EL (cell line): ENCODE data around the gene SH2D5.
"Not testable (repeated sequence)": the region's sequence is repeated elsewhere in the genome, so short reads cannot be mapped to it uniquely, and the experiment has no call there.

Source experiments
- DNase-seq: peaks from one replicate; pipeline ENCODE4 v3.0.0-alpha.2; 2016

The SH2D5 gene

DNA sequence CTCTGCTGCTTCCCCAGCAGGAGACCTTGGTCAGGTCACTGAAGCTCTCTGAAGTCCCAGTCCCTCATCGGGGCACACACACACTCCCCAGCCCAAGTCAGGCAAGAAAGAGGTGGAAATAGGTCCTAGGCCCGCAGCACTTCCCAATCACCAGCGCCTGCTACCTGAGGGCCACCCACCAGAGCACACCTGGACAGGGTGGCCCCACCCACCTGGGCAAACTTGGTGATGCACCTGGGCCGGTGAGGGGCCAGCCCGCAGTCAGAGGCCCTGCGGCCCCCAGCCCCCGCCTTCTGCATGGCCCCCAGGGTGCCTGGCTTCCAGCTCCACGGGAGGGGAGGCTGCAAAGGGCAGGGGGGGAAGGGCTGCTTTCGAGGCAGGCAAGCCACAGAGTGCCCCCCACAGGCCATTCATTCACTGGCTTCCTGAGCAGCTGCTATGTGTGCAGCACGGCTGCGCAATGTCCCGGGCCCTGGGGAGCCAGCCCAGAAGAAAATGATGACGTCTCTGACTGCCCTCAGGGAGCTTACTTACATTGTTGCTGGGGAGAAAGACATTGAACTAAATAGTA is 4.7 kb downstream of the SH2D5 start:
- no peak for DNase-seq

DNA sequence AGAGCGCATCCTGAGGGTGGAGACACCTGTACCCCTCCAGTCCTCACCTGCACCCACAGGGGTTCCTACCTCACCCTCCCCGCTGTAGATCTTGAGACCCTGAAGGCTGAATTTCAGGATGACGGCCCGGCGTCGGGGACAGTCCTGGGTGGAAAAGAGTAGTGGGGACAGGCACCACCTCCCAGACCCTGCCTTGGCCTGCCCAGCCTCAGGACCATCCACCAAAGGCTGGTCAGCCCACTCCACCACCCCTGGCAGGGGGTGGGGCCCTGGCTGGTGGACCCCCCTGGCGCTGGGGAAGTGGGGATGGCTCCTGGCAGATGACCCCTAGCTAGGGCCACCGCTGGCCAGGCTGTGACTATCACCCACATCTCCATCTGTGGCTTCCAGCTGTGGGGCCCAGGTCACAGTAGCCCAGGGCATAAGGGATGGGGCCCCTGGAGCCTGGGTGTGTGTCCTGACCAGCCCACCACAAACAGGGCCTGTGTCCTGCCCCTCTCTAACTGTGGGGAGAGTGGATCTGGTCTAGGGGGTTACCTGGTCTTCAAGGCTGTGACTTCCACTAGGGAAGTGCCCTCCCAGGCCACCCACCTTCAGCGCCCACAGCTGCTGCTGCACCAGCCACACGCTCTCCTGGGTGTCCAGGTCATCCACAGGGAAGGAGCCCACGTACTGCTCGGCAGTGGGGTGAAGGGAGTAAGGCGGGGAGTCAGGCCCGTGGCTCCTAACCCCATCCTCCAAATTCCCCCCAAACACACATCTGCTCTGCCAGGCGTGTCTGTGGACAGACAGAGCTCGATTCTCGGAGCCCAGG is 5.4 kb downstream of the SH2D5 start:
- DNase-seq, result no peak

DNA sequence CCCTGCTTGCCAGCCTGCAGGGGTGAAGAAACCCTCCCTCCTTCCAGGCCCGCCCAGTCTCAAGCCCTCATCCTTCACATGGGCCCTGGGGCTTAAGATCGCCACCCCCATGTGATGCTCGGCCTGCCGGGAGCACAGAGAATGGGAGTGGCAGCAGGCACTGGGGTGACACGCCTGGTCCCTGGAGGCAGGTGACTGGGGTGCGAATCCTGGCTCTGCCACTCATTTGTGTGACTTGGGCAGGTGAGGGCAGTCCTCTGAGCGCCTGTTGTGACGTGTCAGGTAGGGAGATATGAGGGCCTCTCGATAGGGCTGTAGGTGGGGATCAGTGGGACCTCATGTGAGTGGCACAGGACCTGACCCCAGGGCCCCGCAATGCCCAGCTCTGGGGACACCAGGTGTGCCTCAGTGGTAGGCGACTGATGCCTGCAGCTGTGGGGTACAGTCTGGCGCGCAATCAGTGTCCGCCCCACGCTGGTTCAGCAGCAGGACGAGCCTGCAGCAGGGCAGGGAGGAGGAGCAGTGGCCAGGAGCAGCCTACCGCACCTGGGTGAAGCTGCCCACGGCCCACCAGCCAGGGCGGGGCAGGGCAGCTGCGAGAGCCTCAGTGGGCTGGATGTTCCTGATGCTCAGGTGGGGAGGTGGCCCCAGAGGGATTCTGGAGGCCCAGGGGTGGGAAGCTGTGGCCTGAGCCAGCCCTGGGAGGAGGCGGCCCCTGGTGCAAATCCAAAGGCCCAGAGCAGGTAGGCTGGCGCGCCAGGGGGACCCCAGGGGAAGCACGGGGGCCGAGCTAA is 6.2 kb downstream of the SH2D5 start:
- DNase-seq, result no peak

DNA sequence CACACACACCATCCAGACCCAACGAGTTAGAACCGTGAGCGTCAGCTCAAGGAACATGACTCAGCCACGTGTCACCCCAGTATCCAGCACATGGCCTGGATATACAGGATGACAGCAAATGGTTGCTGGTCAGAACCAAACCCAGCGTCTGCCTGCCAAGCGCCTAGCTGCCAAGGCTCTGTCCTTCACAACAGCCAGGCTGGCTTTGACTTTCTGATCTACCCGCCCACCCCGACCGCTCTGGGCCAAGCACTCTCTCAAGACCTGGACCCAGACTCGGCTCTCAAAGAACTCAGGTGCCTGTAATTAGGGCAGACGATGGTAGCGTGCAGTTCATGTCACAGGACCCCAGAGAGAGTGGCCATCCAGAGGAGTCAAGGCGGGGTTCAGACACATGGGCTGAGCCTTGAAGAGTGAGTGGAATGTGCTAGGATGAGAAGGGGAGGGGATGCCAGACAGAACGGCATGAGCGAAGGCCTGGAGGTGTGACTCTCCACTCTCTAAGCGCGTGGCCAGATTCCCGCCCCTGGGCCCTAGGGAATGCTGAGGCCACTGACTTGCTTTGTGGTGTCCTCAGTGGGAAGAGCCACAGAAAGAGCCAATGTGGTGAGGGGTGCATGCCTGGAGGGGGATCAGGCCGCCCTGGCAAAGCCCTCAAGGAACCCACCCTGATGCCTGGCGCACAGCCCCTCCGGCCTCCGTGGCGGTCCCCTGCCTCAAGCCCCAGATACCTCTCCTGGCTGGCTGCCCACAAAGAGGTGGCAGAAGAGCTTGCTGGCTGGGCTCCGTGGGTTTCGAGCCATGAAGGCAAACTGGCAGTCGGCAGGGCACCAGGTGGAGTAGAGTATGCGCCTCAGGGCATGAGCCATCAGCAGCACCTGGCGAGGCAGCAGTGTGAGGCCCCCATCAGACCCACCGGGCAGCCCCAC is 7.0 kb downstream of the SH2D5 start:
- DNase-seq, result peak; percentile 67

DNA sequence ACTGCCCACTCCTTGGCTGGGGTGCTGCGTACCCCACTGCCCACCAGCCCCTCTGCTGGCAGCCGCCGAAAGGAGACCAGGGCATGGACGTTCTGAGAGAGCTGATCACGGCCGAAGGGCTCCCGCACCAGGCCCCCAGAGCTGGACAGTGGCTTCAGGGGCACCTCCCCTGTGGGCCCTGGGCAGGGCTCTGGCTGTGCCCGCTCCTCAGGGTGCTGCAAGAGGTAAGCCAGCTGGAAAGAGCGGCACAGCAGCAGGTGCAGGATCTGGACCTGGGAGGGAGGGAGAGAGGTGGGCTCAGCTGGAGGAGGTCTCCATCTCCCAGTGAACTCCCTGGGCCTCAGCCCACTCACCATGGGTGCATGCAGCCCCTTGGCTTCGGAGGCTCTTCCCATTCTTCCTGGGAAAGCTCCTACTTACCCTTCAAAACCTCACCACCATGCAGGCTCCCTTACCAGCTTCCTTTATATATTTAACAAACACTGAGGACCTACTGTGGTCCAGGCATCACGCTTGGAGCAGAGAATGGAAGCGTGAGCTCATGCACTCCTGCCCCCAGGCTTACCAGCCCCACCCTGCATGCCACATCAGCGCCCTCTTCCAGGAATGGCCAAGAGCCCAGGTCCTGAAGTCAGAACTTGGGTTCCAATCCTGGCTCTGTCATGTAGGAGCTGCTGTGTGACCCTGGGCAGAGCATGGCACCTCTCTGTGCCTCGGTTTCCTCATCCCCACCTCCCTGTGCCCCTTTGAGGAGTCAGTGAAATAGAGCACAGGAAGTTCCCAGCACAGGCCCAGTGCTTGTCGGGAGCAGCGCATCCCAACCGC is 7.9 kb downstream of the SH2D5 start:
- DNase-seq, result no peak

DNA sequence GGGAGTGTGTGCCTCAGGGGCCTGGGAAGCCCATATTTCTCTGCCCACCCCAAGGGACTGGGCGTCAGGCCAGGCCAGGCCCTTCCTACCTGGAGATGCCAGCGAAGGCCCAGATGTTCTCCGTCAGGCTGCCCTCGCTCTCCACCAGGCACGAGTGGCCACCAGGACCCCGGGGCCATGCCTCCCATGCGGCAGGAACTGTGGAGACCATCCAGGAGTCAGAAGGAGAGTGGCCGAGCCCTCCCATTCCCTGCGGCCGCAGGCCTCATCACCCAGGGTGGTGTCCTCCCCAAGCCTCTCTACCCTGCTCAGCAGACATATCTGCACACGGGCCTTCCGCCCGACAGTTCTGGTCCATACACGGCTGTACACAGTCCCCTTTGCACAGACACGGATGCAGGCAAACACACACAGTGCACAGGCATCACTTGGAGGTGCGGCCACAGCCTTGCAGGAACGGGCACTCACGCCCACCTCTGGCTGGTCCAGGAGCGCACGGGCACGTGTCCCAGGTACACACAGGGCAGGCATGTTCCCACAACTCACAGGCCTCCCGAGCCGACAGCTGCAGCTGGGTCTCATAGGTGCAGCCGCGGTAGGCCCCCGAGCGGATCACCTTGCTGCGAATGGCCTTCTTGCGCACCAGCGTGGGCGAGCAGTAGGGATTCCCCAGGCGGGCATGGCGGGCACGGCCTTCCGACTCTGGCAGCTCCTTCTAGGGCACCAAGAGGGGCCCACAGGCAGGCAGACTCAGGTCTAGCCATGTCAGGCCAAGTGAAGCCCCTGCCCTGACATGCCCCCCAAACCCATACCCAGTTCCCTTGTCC is 8.8 kb downstream of the SH2D5 start:
- DNase-seq, result no peak

DNA sequence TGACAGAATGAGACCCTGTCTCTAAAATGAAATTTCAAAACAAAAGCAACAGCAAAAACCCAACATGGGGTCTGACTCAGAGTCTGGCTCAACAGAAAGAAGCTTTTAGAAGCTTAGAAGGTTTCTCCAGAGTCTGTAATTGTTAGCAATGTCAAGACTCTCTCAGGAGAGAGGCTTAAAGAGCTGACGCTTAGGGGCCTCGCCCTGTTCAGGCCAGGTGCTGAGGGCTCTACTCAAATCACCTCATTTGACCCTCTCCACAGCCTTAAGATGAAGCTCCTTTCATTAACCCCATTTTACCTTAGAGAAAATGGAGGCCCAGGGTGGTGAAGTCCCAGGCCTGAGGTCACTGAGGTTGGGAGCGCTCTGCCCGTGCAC is 9.4 kb downstream of the SH2D5 start:
- no peak for DNase-seq

DNA sequence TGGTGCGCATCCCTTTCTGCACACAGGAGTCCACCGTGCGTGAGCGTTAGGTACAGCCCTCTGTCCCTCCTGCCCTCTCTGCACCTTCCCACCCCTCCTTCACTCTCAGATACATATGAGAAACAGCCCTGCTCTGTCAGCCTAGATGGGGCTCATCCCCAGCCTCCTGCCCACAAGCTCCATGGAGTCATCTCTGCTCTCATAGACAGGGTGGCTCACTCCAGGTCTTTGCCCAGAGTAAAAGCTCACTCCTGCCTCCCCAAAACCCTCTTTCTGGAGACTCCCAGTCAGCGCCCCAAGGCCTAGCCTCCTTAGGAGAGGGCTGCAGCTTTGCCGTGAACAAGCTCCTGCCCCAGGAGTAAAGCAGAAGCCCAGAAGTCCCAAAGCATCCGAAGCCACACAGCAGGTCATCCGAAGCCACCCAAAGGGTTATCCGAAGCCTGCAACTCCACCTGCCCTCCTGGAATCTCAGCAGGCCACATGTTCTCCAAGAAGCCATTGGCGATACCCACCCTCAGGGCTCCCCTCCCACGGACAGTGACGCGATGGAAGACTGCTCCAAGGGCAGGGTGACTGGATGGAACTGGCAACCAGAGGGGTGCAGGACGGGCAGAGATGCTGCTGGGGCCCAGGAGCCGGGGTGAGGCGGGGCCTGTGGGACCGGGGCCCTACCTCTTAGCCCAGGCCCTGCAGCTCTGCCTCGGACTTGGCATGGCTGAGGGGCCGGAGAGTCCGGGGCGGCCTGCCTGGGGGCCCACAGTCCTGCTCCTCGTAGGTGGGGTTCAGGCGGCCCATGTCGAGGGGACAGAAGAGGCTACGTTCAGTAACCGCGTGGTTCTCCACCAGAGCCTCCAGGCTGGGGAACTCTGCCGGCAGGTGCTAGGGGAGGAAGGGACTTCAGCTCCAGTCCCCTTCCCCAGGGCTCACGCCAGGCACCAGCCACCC is 11.1 kb downstream of the SH2D5 start:
- no peak for DNase-seq

DNA sequence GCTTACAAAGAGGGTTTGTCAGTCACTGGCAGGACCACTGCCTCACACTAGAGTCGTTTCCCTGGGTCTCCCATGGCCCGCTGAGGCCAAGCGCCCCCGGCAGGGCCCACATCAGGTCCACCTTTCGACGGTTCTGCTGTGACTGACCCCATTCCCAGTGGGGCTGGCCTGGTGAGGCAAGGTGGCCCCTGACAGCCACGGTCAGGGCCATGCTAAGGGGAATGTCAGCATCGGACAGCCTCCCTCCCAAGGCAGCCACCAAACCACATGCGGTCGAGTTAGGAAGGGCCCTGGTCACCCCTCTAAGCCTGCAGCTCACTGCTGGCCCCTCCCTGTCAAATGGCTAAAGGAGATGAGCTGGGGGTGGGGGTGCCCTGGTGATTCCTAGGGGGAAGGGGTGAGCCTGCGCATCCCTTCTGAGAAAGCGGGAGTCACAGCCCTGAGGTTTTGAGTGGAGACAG is 11.8 kb downstream of the SH2D5 start:
- DNase-seq, result no peak

DNA sequence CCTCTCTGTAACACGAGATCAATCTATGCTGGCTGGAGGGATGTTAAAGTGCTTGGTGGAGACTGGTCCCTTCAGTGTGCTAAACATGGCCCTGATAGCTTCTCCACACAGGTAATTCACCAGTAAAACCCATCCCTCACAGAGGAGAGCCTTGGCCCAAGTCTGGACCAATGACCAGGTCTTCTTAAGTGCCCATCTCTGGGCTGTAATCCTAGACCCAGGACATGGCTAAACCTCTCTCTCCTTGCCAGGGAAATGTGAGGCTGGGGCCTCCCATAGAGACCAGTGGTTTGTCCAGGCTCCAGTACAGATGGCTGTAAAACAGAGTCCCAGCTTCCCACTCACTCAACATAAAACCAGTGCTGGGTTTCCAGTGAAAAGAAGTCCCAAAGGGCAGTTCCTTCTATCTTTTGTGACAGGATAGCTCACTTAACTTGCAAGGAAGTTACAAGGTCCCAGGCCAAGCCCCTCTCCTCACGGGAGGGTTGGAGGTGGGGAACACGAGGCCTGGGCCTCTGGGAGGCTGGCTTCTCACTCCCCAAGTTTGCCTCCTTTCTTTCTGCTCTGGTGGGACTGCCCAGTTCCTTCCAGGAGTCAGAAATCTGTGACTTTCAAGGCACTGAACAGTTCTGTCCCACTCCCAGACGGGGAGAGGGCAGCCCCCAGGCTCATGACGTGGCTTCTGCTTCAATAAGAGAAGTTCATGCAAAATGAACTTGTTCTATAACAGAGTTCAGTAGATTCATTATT is 12.5 kb downstream of the SH2D5 start:
- no peak for DNase-seq

DNA sequence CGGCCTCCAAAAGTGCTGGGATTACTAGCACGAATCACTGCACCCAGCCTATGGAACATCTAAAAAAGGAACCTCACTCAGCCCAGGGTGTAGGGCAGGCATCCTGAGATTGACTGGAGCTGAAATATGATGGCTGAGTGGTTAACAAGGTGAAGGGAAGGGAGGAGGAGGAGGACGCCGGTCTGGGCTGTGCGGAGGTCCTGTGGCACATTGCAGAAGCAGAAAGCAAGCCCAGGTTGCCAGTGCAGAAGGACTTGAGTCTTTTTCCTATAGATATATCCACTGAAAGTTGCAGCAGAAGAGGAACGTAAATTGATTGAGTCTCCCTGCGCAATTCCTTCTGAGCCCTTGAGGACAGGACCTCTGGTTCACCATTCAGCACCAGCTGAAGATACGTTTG is 13.2 kb downstream of the SH2D5 start:
- DNase-seq, result no peak

DNA sequence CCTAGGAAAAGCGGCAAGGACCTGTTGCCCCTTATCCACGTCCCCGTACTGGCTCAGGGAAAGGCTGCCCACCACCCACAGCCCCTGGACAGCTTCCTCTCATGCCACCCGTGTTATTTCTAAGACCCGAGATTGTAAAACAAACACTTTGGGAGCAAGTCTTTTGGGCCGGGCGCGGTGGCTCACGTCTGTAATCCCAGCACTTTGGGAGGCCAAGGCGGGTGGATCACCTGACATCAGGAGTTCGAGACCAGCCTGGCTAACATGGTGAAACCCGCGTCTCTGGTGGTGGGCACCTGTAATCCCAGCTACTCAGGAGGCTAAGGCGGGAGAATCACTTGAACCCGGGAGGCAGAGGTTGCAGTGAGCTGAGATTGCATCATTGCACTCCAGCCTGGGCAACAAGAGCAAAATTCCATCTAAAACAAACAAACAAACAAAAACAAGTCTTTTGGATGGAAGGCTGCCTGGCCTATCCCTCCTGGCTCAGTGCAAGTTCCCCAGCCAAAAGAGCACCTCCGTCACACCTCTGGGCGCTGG is 14.1 kb downstream of the SH2D5 start:
- DNase-seq, result not testable (repeated sequence)

DNA sequence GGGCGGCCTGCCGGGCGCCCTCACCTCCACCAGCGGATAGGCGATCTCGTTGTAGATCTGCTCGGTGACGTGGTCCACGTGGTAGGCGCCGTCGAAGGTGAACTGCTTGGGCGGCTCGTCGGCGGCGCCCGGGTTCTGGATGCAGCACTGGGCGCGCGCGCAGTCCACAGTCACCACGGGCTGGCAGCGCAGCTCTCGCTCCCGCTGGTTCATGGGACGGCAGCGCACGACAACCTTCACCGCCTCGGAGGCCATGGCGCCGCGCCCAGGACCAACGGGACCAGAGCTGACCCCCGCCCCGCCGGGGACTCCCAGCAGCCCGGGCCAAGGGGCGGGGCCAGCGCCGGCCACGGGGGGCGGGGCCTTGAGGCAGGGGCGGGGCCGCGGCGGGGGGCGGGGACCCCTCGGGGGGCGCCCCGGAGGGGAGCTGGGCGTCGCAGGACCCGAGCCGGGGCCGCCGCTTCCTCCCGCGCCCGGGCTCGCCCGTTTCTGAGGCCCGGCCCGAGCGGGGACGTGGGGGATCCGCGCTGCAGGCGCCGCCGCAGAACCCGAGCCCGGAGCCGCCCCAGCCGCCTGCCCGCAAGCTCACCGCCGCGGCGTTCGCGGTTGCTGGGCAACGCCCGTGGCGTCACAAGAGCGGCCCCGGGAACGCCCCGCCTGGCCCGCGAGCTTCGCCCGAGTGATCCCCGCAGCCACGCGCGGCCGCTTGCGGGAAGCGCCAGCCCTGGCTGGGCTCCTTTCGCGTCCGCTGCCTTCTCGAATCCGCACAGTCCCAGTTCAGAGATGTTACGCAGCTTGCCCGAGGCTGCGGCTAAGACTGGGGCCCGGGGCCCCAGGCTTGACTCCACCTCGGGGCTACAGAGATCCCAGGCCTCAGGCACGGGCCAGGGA is 14.8 kb downstream of the SH2D5 start, which contains the start of gene KIF17:
Gene KIF17, minus strand, starts transcription at position 556 of the 891 bp plus-strand sequence. Its CDS starts 301 bp downstream, at position 255.
- DNase-seq, result peak; percentile 70

DNA sequence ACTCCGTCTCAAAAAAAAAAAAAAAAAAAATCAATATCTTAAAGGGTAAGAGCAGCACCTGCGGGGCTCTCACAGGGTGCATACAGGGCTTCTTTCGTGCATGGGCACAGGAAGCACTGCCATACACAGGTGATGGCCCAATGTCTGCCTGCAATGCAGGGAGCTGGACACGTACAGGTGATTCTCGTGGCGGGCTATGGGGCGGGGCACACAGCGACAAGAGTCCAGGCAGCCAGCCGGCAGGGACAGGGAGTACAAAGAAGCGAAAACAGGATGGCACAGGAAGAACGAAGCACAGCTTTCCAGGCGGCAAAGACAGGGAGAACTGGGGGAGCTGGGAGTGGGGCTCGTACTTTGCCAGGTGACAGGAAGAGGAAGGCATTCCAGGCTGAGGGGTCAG is 16.3 kb downstream of the SH2D5 start:
- DNase-seq, result no peak

DNA sequence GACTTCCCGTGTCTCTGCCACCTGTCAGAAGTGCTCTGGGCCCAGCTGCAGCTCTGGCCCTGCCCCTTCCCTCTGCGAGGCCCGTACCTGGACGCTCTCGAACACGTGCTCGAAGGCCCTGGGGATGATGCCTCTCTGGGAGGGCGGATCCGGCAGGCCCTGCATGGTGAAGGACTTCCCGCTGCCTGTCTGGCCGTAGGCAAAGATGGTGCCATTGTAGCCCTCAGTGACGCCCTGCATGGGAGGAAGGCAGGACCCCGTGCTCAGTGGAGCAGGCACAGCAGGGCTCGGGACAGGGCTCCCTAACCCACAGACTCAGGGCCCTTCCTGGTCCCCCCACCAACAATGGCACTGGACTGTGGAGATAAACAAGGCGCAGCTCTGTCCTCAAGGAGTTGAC is 17.1 kb downstream of the SH2D5 start:
- DNase-seq, result no peak

DNA sequence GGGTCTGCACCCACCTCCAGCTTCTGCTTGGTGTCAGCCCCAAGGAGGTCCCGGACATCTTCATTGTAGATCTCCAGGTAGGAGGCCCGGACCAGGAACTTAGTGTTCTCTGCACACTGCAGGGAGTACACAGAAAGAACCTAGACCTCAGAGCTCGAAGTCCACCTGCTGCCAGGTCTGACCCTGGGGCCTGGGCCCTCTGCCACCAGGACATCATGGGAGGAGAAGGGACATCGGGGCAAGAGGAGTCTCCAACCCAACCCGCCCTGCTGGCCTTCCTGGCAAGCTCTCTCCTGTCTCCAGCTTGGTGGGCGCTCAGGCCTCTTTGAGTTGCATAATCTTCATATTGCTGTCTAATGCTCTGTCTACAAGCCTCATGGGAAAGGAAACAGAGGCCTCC is 19.1 kb downstream of the SH2D5 start:
- DNase-seq, result no peak

DNA sequence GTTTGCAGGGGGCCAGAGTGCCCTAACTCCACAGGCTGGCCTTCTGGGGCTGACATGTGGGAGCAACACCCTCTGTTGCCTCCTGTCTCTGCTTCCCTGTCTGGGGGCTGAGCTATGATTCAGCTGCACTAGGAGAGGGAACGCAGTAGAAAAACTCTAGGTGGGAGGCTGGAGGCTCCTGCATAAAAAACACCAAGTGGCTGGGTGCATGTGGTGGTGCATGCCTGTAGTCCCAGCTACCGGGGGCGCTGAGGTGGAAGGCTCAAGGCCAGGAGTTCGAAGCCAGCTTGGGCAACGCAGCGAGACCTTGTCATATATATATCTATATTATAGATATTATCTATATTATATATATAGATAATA is 20.3 kb downstream of the SH2D5 start:
- no peak for DNase-seq
